ENCODE data around the gene SART3.
"Not testable (repeated sequence)": the region's sequence is repeated elsewhere in the genome, so short reads cannot be mapped to it uniquely, and the experiment has no call there.

SART3 gene

DNA sequence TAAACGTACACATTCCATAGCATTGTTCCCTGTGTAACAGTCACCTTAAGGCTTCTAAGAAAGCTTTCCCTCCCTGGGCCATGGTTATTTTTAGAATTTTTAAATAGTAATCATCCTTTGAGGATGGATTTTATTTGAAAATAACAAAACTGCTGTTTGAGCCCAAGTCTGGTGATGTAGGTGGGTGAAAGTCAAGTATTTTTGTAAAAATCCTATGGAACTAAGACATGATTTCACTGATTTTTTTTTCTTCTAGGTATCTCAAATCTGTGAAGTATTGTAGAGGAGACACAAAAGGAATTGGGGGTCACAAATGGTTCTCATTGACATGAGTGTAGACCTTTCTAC is 2.8 kb upstream of the SART3 start:
- peak overlapping the region in 4 of 5 donors; percentile 86 to 100 (median 98) for H3K4me3 ChIP-seq (ENCODE audit: low read depth in 1 of 5, low read length in 5 of 5)
- peak overlapping the region in 4 of 5 donors; percentile 24 to 96 (median 86) for H3K9ac ChIP-seq (ENCODE audit: low read length in 5 of 5)
- H3K27ac ChIP-seq (ENCODE audit: low read depth, low read length) = peak overlapping the region; percentile 33
- peaks cover 9 to 72% (median 52%) of the 10 kb centered on the region in 5 donors for H3K4me1 ChIP-seq (ENCODE audit: control insufficient read depth in 5 of 5, insufficient read depth in 5 of 5, low read length in 5 of 5)
- H3K36me3 ChIP-seq (ENCODE audit: control insufficient read depth in 5 of 5, insufficient read depth in 5 of 5, low read length in 5 of 5) = peaks cover 19 to 48% (median 44%) of the 10 kb centered on the region in 5 donors
- no peaks in the 10 kb centered on the region for H3K9me3 ChIP-seq (ENCODE audit: control insufficient read depth in 5 of 5, low read length in 5 of 5)
- no peaks in the 10 kb centered on the region for H3K27me3 ChIP-seq (ENCODE audit: control insufficient read depth in 5 of 5, insufficient read depth in 4 of 5, low read length in 5 of 5)

DNA sequence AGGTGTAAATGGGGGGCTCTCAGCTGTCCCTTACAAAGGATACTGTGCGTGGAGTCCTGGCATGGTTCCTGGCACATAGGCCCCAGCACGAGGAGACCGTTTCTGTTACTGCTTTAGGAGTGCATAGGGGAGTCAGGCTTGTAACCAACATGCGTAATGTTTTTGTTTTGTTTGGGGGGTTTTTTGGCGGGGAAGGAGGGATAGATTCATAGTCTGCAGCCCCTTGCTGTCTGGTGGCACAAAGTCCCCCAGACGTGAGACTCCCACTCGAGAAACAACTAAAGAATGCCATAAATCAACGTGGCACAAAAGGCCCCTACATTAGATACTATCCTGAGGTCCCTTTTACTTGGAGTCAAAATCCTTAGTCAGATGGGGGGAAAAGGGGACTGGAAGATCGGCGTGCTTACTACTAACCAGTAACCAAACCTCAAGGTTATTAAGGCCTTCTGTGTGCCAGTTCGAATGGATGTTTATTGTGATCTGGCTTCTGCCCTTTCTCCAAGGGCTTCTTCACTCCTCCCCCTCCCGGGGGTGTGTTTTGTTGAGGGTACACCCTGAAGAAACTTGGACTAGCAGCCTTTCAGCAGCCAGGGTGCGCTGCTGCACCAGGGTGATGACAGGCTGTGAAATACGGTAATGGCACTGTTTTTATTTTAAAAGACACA is 2.3 kb upstream of the SART3 start:
- peak overlapping the region; percentile 79 to 98 (median 93) for H3K9ac ChIP-seq (ENCODE audit: low read length in 5 of 5)
- peak overlapping the region; percentile 97 for H3K27ac ChIP-seq (ENCODE audit: low read depth, low read length)
- H3K27me3 ChIP-seq (ENCODE audit: control insufficient read depth in 5 of 5, insufficient read depth in 4 of 5, low read length in 5 of 5) = no peaks in the 10 kb centered on the region
- H3K36me3 ChIP-seq (ENCODE audit: control insufficient read depth in 5 of 5, insufficient read depth in 5 of 5, low read length in 5 of 5) = peaks cover 18 to 45% (median 39%) of the 10 kb centered on the region in 5 donors
- peaks cover 11 to 72% (median 54%) of the 10 kb centered on the region in 5 donors for H3K4me1 ChIP-seq (ENCODE audit: control insufficient read depth in 5 of 5, insufficient read depth in 5 of 5, low read length in 5 of 5)
- peak overlapping the region; percentile 86 to 100 (median 95) for H3K4me3 ChIP-seq (ENCODE audit: low read depth in 1 of 5, low read length in 5 of 5)
- no peaks in the 10 kb centered on the region for H3K9me3 ChIP-seq (ENCODE audit: control insufficient read depth in 5 of 5, low read length in 5 of 5)

- Histone ChIP-seq H3K4me1 (ENCODE audit: control insufficient read depth in 5 of 5, insufficient read depth in 5 of 5, low read length in 5 of 5) (peaks cover 11 to 73% (median 57%) of the 10 kb centered on the region in 5 donors), H3K4me3 (ENCODE audit: low read depth in 1 of 5, low read length in 5 of 5) (peak within 1 kb of the TSS; percentile 98 to 100 (median 100)), H3K9me3 (ENCODE audit: control insufficient read depth in 5 of 5, low read length in 5 of 5) (no peaks in the 10 kb centered on the region), H3K36me3 (ENCODE audit: control insufficient read depth in 5 of 5, insufficient read depth in 5 of 5, low read length in 5 of 5) (peaks cover 10 to 39% (median 37%) of the 10 kb centered on the region in 5 donors), H3K27me3 (ENCODE audit: control insufficient read depth in 5 of 5, insufficient read depth in 4 of 5, low read length in 5 of 5) (no peaks in the 10 kb centered on the region), H3K9ac (ENCODE audit: low read length in 5 of 5) (peak within 1 kb of the TSS; percentile 82 to 98 (median 96)), H3K27ac (ENCODE audit: low read depth, low read length) (peak within 1 kb of the TSS; percentile 97)
Observed at GRCh38 chr12:108562348-108563135, 1.6 kb upstream of the SART3 start, which contains the start of gene ISCU. ISCU (plus strand) TSS chr12:108562596; CDS start chr12:108562623, 27 bp downstream.

DNA sequence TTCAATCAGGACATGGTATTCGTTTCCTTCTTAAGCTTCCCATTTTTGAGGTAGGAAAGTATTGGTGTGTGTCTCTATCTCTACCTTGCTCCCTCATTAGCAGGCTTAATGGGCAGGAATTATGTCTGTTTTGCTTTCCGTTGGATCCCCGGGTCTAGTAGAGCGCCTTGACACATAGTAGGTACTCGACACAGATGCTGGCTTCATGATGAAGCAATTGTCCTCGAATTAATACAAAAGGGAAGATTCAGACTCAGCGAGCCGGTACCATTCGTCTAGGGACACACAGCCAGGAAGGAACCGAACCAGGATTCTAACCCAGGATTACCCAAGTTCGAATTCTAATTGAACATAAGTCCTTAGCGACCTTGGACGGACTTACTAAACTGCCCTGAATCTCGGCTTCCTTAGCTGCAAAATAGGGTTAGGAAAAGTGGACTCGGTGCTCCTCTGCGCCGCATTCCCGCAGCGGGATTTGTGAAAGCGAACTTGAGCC is 927 bp upstream of the SART3 start:
- H3K27me3 ChIP-seq (ENCODE audit: control insufficient read depth in 5 of 5, insufficient read depth in 4 of 5, low read length in 5 of 5) = no peaks in the 10 kb centered on the region
- peaks cover 11 to 73% (median 55%) of the 10 kb centered on the region in 5 donors for H3K4me1 ChIP-seq (ENCODE audit: control insufficient read depth in 5 of 5, insufficient read depth in 5 of 5, low read length in 5 of 5)
- no peaks in the 10 kb centered on the region for H3K9me3 ChIP-seq (ENCODE audit: control insufficient read depth in 5 of 5, low read length in 5 of 5)
- peak overlapping the region in 4 of 5 donors; percentile 82 to 97 (median 94) for H3K9ac ChIP-seq (ENCODE audit: low read length in 5 of 5)
- peak overlapping the region; percentile 98 to 100 (median 100) for H3K4me3 ChIP-seq (ENCODE audit: low read depth in 1 of 5, low read length in 5 of 5)
- H3K36me3 ChIP-seq (ENCODE audit: control insufficient read depth in 5 of 5, insufficient read depth in 5 of 5, low read length in 5 of 5) = peaks cover 4 to 36% (median 33%) of the 10 kb centered on the region in 5 donors
- H3K27ac ChIP-seq (ENCODE audit: low read depth, low read length) = peak overlapping the region; percentile 97

DNA sequence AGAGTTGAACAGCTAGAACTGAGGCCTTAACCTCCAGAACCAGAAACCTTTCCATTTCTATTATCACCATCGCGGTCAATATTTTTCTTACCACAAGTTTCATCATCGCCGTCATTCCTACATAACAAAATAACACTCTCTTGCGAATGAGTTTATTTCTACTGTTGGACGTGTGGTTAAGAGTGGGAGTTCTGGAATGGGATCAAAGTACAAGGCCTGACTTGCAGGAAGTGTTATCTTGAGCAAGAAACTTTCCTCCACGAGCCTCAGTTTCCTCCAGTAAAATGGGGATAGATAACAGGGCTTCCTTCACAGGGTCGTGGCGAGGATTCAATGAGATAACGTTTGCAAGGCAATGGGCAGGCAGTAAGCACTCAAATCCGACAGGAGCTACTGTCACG is 652 bp downstream of the SART3 start:
- Histone ChIP-seq H3K9me3 (ENCODE audit: control insufficient read depth in 5 of 5, low read length in 5 of 5) (no peaks in the 10 kb centered on the region), H3K4me1 (ENCODE audit: control insufficient read depth in 5 of 5, insufficient read depth in 5 of 5, low read length in 5 of 5) (peaks cover 14 to 65% (median 52%) of the 10 kb centered on the region in 5 donors), H3K27ac (ENCODE audit: low read depth, low read length) (peak overlapping the region; percentile 97), H3K27me3 (ENCODE audit: control insufficient read depth in 5 of 5, insufficient read depth in 4 of 5, low read length in 5 of 5) (no peaks in the 10 kb centered on the region), H3K4me3 (ENCODE audit: low read depth in 1 of 5, low read length in 5 of 5) (peak overlapping the region; percentile 98 to 100 (median 100)), H3K9ac (ENCODE audit: low read length in 5 of 5) (peak overlapping the region; percentile 82 to 97 (median 95)), H3K36me3 (ENCODE audit: control insufficient read depth in 5 of 5, insufficient read depth in 5 of 5, low read length in 5 of 5) (peaks cover 3 to 24% (median 20%) of the 10 kb centered on the region in 5 donors)

DNA sequence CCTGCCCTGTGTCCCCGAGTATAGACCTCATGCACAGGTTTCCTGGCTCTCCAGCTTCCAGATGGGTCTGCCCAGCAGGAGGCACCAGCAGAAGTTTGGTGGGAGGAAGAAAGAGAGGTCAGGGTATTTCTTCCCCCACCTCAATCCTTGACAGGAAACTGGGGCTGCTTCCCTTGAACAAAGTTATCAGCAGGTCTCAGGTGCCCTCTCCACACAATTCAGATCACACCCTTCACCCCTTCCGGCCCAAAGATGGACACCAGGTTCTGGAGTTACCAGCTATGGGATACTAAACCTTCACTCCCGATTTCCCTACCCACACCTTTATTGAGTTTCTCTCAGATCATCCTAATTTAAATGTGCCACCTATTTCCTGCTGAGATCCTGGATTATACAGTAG is 1.2 kb downstream of the SART3 start:
- Histone ChIP-seq H3K9ac (ENCODE audit: low read length in 5 of 5) (peak overlapping the region in 4 of 5 donors; percentile 82 to 97 (median 94)), H3K36me3 (ENCODE audit: control insufficient read depth in 5 of 5, insufficient read depth in 5 of 5, low read length in 5 of 5) (peaks cover 3 to 19% (median 14%) of the 10 kb centered on the region in 5 donors), H3K4me1 (ENCODE audit: control insufficient read depth in 5 of 5, insufficient read depth in 5 of 5, low read length in 5 of 5) (peaks cover 14 to 63% (median 52%) of the 10 kb centered on the region in 5 donors), H3K9me3 (ENCODE audit: control insufficient read depth in 5 of 5, low read length in 5 of 5) (no peaks in the 10 kb centered on the region), H3K4me3 (ENCODE audit: low read depth in 1 of 5, low read length in 5 of 5) (peak overlapping the region; percentile 98 to 100 (median 100)), H3K27me3 (ENCODE audit: control insufficient read depth in 5 of 5, insufficient read depth in 4 of 5, low read length in 5 of 5) (no peaks in the 10 kb centered on the region), H3K27ac (ENCODE audit: low read depth, low read length) (no peak overlapping the region)

DNA sequence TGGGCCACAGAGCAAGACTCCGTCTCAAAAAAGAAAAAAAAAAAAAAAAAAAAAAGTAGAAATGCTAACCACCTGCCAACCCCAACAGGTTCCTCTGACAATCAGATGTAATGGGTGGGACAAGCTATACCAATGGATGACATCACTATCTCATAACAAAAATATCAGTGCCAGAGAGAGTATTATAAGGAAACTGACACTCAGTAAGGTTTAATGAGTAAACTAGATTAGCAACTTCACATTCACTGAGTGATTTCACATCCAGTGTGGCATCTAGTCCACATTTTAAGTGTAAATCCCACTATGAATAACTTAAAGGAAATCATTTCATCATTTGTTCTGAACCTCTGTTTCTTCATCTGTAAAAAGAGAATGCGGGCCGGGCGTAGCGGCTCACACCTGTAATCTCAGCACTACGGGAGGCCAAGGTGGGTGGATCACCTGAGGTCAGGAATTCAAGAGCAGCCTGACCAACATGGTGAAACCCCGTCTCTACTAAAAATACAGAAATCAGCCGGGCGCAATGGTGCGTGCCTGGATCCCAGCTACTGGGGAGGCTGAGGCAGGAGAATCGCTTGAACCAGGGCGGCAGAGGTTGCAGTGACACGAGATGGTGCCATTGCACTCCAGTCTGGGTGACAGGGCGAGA is 1.8 kb downstream of the SART3 start:
- no peaks in the 10 kb centered on the region for H3K27me3 ChIP-seq (ENCODE audit: control insufficient read depth in 5 of 5, insufficient read depth in 4 of 5, low read length in 5 of 5)
- H3K9me3 ChIP-seq (ENCODE audit: control insufficient read depth in 5 of 5, low read length in 5 of 5) = no peaks in the 10 kb centered on the region
- no peak overlapping the region for H3K4me3 ChIP-seq (ENCODE audit: low read depth in 1 of 5, low read length in 5 of 5)
- no peak overlapping the region for H3K9ac ChIP-seq (ENCODE audit: low read length in 5 of 5)
- no peak overlapping the region for H3K27ac ChIP-seq (ENCODE audit: low read depth, low read length)
- H3K4me1 ChIP-seq (ENCODE audit: control insufficient read depth in 5 of 5, insufficient read depth in 5 of 5, low read length in 5 of 5) = peaks cover 14 to 63% (median 52%) of the 10 kb centered on the region in 5 donors
- H3K36me3 ChIP-seq (ENCODE audit: control insufficient read depth in 5 of 5, insufficient read depth in 5 of 5, low read length in 5 of 5) = peaks cover 0 to 13% (median 8%) of the 10 kb centered on the region in 5 donors

DNA sequence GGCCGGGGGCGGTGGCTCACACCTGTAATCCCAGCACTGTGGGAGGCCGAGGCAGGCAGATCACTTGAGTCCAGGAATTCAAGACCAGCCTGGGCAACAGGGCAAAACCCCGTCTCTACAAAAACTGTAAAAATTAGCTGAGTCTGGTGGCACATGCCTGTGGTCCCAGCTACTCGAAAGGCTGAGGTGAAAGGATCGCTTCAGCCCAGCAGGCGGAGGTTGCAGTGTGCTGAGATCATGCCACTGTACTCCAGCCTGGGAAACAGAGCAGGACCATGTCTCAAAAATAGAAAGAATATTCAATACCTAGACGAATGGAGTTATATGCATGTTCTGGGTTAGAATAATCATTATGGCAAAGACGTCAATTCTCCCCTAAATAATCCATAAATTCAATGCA is 5.6 kb downstream of the SART3 start:
- not testable (repeated sequence) for H3K27ac ChIP-seq (ENCODE audit: low read depth, low read length); H3K9ac ChIP-seq (ENCODE audit: low read length in 5 of 5); H3K4me3 ChIP-seq (ENCODE audit: low read depth in 1 of 5, low read length in 5 of 5); H3K27me3 ChIP-seq (ENCODE audit: control insufficient read depth in 5 of 5, insufficient read depth in 4 of 5, low read length in 5 of 5); H3K9me3 ChIP-seq (ENCODE audit: control insufficient read depth in 5 of 5, low read length in 5 of 5)
- peaks cover 13 to 35% (median 30%) of the 10 kb centered on the region in 5 donors for H3K4me1 ChIP-seq (ENCODE audit: control insufficient read depth in 5 of 5, insufficient read depth in 5 of 5, low read length in 5 of 5)
- H3K36me3 ChIP-seq (ENCODE audit: control insufficient read depth in 5 of 5, insufficient read depth in 5 of 5, low read length in 5 of 5) = peaks cover 0 to 11% (median 8%) of the 10 kb centered on the region in 5 donors

- Histone ChIP-seq H3K27ac (ENCODE audit: low read depth, low read length) (no peak overlapping the region), H3K4me1 (ENCODE audit: control insufficient read depth in 5 of 5, insufficient read depth in 5 of 5, low read length in 5 of 5) (peaks cover 5 to 20% (median 14%) of the 10 kb centered on the region in 5 donors), H3K27me3 (ENCODE audit: control insufficient read depth in 5 of 5, insufficient read depth in 4 of 5, low read length in 5 of 5) (no peaks in the 10 kb centered on the region), H3K4me3 (ENCODE audit: low read depth in 1 of 5, low read length in 5 of 5) (no peak overlapping the region), H3K9me3 (ENCODE audit: control insufficient read depth in 5 of 5, low read length in 5 of 5) (no peaks in the 10 kb centered on the region), H3K9ac (ENCODE audit: low read length in 5 of 5) (no peak overlapping the region), H3K36me3 (ENCODE audit: control insufficient read depth in 5 of 5, insufficient read depth in 5 of 5, low read length in 5 of 5) (peaks cover 0 to 16% (median 9%) of the 10 kb centered on the region in 5 donors)
Observed at GRCh38 chr12:108553799-108554198, 7.2 kb downstream of the SART3 start.

Measured in subcutaneous abdominal adipose tissue (tissue), 5 donors.